ENCODE results near the gene LPIN1.

The LPIN1 gene

DNA sequence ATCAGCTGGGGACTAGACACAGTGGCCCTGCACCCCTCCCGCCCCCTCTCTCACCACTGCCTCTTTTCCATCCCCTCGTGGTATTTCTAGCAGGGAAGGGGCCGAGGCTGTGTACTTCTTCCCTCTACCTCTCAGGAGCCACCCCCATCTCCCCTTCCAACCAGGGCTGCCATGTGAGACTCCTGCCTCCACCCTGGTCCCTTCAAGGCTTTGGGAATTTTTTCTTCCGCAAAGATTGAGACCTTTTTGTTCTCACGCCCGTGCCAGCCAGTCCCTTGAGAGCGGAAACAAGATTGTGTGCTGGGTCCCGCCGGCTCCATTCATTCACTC lies 39.1 kb downstream of the LPIN1 start:
- TF ChIP-seq, protein P1, sequence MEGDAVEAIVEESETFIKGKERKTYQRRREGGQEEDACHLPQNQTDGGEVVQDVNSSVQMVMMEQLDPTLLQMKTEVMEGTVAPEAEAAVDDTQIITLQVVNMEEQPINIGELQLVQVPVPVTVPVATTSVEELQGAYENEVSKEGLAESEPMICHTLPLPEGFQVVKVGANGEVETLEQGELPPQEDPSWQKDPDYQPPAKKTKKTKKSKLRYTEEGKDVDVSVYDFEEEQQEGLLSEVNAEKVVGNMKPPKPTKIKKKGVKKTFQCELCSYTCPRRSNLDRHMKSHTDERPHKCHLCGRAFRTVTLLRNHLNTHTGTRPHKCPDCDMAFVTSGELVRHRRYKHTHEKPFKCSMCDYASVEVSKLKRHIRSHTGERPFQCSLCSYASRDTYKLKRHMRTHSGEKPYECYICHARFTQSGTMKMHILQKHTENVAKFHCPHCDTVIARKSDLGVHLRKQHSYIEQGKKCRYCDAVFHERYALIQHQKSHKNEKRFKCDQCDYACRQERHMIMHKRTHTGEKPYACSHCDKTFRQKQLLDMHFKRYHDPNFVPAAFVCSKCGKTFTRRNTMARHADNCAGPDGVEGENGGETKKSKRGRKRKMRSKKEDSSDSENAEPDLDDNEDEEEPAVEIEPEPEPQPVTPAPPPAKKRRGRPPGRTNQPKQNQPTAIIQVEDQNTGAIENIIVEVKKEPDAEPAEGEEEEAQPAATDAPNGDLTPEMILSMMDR (IDR thresholded peaks at IDR 0.05; ENCODE audit: borderline replicate concordance, control extremely low read depth, extremely low read depth, insufficient read depth, missing control alignments): no peak
- in situ Hi-C loops (cut with MboI; ENCODE audit: low sequenced_read_pairs, unreplicated experiment): loop anchor here (10.0 kb wide), 1 partner anchor 101 kb away; no protein-coding TSS in a partner anchor
- DNase-seq (ENCODE audit: low spot score): no peak

DNA sequence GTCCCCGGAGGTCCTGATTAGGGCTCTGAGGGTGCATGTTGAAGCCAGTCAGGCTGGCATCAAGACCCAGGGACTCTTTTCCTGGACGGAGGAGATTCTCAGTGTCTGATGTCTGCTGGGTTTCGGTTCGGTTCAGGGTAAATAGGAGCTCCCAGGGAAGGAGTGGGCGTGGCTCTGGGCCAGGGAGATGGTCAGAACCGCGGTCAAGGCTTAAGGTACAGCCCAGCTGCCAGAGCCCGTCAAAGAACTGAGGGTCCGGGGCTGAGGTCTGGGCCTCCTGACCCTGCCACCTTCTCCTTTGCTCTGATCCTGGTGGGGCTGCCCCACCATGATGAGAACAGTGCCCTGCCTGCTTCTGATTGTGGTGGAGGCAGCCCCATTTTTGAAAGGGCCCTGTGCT lies 39.8 kb downstream of the LPIN1 start:
- TF ChIP-seq, protein P1 (IDR thresholded peaks at IDR 0.05; ENCODE audit: borderline replicate concordance, control extremely low read depth, extremely low read depth, insufficient read depth, missing control alignments): no peak
- in situ Hi-C loops (cut with MboI; ENCODE audit: low sequenced_read_pairs, unreplicated experiment): loop anchor here (10.0 kb wide), 1 partner anchor 101 kb away; no protein-coding TSS in a partner anchor
- no peak for DNase-seq (ENCODE audit: low spot score)

DNA sequence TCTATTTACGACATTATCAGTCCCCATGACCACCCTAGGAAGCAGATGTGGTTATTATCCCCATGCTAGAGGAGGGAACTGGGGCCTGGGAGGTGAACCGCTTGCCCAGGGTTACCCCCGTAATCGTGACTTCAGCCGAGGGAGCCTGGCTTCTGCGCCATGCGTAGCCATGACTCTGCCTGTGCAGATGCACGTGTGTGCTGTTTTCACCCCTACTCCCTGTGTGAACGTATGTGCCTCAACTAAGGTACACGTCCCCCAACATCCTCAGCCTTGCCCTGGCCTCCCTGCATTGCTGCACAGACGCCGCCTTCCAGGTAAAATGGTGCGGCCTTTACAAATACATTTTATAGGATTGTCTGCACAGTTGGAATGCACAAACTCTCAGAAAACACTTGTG lies 40.2 kb downstream of the LPIN1 start:
- no peak for DNase-seq (ENCODE audit: low spot score)
- in situ Hi-C loops (cut with MboI; ENCODE audit: low sequenced_read_pairs, unreplicated experiment): loop anchor here (10.0 kb wide), 1 partner anchor 102 kb away; no protein-coding TSS in a partner anchor
- TF ChIP-seq, protein P1 (IDR thresholded peaks at IDR 0.05; ENCODE audit: borderline replicate concordance, control extremely low read depth, extremely low read depth, insufficient read depth, missing control alignments): no peak

DNA sequence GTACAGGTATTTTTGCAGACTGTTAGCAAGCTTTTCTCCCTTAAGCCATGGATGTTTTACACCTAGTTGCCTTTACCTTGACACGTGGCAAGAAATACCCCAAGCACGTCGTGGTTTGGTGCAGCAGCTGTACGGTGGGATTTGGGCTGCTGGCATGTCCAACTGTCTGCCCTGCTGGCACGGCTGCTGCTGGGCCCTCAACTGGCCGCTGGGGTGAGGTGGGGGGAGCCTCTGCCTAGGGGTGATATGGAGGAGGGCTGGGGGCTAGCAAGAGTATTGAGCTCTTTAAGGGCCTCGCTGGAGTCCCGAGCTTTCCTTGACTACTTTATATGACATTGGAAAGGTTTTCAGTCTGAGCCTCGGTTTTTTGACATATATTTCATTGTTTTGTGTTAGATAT lies 41.6 kb downstream of the LPIN1 start:
- TF ChIP-seq, protein P1 (IDR thresholded peaks at IDR 0.05; ENCODE audit: borderline replicate concordance, control extremely low read depth, extremely low read depth, insufficient read depth, missing control alignments): no peak
- in situ Hi-C loops (cut with MboI; ENCODE audit: low sequenced_read_pairs, unreplicated experiment): loop anchor here (10.0 kb wide), 1 partner anchor 103 kb away; no protein-coding TSS in a partner anchor
- no peak for DNase-seq (ENCODE audit: low spot score)

DNA sequence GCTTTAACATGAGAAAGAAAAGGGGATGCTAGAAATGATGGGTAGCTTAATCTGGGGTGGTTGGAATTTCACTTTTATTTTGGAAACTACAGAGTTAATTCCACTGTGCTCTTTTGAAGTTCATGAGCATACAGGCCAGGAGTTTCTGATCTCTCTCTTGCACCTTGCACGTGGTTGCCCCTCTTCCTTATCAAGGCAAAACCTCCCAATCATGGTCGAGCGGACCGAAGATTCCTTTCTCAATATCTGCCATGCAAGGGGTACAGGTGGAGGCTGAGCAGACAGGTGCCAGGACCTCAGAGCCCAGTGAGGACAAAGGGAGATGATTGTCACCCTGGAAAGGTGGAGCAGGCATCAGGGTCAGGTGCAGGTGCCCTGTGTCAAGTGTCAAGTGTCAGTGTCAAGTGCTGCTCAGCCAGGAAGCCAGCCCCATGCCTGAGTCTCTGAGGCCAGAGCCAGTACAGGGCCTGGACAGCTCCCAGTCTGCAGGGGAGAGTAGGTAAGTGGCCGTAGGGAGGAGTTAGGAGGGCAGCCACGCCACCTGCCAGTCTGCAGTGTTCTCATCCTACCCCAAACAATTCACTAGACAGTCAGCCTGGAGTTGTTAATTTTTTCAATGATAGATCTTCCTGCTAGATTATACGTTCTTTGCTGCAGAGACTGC lies 42.2 kb downstream of the LPIN1 start:
- DNase-seq (ENCODE audit: low spot score): no peak
- TF ChIP-seq, protein P1 (IDR thresholded peaks at IDR 0.05; ENCODE audit: borderline replicate concordance, control extremely low read depth, extremely low read depth, insufficient read depth, missing control alignments): no peak

DNA sequence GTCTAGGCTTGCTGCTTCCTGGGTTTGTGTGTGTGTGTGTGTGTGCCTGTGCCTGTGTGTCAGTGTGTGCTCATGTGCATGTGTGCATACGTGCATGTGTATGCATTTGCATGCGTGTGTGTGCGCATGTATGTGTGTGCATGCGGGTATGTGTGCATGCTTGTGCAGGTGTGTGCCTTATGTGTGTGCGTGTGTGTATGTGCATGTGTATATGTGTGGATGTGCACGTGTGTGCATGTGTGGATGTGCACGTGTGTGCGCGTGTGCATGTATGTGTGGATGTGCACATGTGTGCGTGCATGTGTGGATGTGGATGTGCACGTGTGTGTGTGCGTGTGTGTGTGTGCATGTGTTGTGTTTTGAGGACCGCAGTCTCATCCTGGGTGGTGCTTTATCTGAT lies 42.8 kb downstream of the LPIN1 start:
- DNase-seq (ENCODE audit: low spot score): no peak
- in situ Hi-C loops (cut with MboI; ENCODE audit: low sequenced_read_pairs, unreplicated experiment): loop anchor here (10.0 kb wide), 1 partner anchor 104 kb away; no protein-coding TSS in a partner anchor
- TF ChIP-seq, protein P1 (IDR thresholded peaks at IDR 0.05; ENCODE audit: borderline replicate concordance, control extremely low read depth, extremely low read depth, insufficient read depth, missing control alignments): no peak

More for the DNA sequence above, 42.2 kb downstream of the LPIN1 start:
- in situ Hi-C loops (cut with MboI; ENCODE audit: low sequenced_read_pairs, unreplicated experiment): loop anchor here (10.0 kb wide), 1 partner anchor 104 kb away; no protein-coding TSS in a partner anchor
